GM18519 (cell line): ENCODE results near the gene PTH1R.

Source experiments
- ATAC-seq: cut with Tn5 transposase; IDR thresholded peaks from one replicate; pipeline ENCODE4 v1.9.1; 2021; ENCODE audit warnings: mild to moderate bottlenecking, moderate library complexity; ENCODE audit not compliant: unreplicated experiment, low FRiP score

PTH1R gene

DNA sequence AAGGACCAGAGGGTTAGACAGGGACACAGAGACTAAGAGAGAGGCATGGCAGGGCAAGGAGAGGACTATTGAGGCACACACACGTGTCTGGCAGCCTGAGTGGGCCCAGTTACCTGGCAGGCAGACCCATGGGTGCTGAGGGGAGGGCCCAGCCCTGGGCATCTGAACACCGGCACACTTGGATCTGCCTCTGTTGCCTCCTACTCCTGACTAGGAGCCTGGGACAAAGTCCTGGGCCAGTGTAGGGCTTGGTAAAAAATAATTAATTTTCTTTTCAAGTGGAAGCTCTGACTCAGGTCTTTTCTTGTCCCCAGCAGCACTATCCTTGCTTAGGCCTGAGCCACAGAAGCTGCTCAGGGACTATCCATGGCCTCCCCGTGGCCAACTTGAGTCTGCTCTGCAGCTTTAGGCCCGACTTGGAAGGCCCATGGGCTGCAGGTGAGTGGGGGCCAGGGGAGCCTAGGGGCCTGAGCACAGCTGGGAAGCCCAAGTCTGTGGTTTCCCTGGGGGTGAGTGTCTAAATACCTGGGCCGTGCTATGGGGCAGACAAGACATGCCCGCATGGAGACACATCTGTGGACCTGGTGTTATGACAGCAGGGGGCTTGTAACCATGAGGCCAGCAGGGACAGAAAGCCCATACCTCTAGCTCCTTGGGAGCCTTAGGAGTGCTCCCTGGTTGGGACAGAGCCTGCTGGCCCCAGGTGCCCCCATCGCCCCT, at the start of gene PTH1R:
Gene PTH1R, plus strand, starts transcription at position 316 of the 720 bp plus-strand sequence. CDS start 5,839 bp downstream, outside the sequence.
- no peak for ATAC-seq

DNA sequence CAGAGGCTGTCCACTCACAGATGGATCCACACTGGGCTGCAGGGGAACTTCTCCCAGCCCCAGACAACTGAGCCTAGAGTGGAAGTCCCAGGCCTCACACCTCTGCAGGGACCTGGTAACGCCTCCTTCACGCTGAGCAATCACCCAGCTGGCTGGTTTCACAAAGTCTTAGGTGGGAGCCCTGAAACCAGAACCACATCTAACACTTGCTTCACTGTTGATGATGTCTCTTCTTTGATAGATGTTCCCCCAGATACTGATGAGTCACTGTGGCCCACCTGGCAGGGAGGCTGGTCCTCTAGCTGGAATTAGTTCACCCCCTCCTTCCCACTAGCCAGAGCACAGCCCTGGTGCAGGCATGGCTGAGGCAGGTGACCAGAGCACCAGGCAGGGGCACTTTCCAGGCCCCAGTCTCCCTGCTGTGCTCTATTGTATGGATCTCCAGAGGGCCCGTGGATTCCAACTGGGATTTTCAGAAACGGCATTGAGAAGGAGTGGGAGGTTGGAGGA, 47.8 kb upstream of the PTH1R start:
- ATAC-seq, result peak; percentile 61

DNA sequence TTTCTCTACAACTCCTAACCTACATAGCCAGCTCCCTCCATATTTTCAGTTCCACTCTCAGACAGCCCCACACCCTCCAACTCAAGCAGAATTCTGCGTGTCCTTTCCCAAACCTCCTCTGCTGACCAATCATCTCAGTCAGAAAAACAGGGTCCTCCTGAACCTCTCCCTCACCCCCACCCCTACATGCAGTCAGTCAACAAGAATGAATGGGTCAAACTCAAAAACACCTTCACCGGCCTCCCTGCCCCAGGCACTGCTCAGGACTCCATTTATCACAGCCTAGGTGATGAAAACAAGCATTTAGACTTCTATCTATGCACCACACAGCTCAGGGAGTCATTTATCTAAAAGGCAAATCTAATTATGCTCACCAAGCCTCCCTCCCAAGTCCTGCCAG, 46.7 kb upstream of the PTH1R start:
- ATAC-seq, result no peak

DNA sequence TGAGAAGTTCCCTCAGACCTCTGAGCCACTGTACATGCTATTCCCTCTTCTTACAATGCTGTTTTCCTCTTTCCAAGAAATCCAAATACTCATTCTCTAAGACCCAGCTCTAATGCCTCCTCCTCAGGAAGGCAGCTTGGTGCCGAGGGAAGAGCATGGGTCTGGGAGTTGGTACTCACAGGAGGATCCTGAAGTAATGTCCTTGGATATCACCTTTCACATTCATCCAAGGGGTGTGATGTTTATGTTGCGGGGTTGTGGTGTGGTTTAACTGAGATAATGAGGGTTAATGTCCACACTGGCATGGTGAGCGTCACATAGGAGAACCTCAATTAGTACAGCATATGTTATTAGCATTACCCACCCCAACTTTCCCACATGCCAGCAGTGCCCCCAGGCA, 46.2 kb upstream of the PTH1R start:
- no peak for ATAC-seq

DNA sequence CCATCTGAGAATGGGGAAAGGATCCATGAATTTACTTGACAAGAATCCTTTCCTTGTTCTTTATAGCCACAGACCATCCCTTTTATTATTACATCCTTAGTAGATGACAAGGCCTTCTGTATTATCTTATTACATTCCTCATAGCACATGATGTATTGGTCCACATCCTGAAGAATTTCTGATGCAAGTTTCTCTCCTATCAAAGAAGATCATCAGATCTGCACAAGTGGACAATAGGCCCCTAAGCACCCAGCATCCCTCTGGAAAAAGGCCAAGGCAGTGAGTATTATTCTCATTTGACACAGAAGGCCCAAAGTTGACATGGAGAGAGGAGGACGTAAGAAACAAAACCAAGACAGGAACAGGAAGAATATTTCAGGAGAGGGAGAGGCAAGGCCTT, 45.7 kb upstream of the PTH1R start:
- no peak for ATAC-seq

DNA sequence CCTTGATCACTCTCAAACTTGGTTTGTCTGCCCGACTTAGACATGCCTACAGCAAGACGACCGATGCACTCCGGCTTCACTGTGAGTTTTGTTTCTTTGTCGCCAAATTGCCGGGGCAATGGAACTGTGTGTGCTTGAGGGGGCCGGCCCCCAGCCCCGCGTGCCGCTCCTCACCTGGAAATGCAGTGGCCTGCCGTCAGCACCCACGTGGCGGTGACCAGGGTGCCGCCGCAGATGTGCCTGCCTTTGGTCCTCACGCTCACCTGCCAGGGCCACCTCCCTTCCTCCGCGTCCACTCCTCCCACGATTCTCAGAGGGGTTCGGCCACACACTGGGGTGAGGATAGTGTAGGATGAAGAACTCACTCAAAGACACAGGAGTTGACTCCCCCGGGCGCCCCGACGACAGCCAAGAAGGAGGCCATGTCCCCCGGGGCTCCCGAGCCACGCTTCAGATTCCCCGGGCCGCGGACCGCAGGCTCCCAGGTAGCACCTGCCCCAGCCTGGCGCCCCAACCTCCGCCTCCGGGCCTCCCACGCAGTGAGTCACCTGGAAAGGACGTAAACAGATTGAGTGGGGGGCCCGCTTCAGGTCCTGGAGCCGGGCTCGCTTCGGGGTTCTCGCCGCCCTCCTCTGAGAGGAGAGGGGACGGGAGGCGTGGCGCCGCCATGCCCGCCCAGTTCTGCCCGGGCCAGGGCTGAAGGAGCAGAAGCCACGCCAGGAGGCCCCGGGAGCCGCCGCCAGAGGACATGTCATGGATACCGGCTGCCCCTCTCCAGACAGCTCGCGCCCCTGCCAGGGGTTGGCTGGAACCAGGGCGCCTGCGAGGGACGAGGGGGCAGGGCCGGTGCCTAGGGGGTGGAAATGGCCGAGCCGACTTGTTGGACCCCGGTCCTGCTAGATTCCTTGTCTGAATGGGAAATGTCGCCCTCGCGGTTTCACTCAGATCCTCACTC, 43.9 kb upstream of the PTH1R start:
- ATAC-seq, result no peak

DNA sequence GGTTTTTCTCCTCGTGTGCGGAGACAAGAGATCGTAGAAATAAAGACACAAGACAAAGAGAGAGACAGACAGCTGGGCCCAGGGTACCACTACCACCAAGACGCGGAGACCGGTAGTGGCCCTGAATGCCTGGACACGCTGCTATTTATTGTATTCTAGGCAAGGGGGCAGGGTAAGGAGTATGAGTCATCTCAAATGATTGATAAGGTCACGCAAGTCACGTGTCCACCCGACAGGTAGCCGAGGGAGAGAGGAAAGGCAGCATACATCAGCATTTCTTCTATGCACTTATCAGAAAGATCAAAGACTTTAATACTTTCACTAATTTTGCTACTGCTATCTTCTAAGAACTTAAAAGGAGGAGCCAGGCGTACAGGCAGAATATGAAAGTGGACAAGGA, 42.5 kb upstream of the PTH1R start:
- ATAC-seq, result no peak

DNA sequence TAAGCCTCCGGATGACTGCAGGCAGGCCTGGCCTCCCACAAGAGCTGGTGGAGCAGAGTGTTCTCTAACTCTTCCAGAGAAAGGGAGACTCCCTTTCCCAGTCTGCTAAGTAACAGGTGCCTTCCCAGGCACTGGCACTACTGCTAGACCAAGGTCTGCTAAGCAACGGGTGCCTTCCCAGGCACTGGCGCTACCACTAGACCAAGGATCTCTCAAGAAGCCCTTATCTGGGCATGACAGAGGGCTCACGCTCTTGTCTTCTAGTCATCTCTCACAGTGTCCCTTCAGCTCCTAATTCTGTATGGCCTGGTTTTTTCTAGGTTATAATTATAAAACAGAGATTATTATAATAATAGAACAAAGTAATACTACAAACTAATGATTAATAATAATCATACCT, 42.0 kb upstream of the PTH1R start:
- no peak for ATAC-seq

DNA sequence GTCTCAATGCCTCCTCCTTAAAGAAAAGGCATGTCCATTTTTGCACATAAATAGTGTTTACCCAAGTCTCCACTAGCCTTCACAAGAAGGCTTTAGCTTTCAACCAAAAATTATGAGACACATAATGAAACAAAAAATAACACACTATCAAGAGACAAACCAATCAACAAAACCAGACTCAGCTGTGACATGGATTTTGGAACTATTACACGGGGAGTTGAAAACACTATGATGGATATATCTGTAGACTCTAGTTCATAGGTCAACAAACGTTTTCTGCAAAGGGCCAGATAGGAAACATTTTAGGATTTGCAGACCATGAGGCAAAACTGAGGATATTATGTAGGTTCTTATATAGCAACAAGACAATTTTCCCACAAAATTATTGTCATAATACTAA, 39.2 kb upstream of the PTH1R start:
- no peak for ATAC-seq

DNA sequence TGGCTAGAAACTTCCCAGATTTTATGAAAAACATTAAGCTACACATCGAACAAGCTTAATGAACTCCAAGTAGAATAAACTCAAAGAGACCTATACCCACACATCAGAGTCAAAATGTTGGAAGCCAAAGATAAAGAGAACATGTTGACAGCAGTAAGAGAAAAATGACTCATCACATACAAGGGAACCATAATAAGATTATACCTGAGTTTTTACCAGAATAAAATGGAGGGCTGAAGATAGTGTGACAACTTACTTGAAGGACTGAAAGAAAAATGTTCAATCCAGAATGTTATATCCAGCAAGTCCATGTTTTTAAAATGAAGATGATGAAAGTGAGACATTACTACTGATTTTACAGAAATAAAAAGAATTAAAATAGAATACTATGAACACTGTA, 37.0 kb upstream of the PTH1R start:
- ATAC-seq, result no peak

DNA sequence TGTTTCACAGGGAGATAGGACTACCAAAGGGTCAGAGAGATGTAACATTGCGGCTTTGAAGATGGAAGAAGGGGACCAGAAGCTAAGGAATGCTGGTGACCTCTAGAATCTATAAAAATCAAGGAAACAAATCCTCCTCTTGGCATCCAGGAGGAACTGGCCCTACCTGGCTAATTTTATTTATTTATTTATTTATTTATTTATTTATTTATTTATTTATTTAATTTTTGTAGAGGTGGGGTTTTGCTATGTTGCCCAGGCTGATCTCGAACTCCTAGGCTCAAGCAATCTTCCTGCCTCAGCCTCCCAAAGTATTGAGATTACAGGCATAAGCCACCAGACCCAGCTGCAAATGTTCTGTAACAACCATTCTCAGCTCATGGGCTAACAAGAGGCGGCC, 34.0 kb upstream of the PTH1R start:
- no peak for ATAC-seq

DNA sequence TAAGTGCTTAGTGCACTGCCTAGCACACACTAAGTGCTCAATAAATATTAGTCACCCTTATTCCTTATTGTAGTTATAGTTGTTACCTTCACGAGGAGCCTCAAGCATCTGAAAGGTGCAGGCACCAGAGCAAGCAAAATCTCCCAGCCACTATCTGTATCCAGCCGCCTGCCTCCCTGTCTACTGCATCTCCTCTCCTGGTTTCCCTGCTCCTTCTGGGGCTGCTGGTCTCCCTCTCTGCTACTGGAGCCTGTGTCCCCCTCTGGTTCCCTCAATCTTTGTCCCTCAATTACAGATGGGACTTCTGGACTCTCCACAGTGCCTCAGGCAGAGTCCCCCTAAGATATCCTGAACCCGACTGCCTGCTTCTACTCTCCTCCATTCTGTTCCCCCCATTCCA, 33.1 kb upstream of the PTH1R start:
- no peak for ATAC-seq

DNA sequence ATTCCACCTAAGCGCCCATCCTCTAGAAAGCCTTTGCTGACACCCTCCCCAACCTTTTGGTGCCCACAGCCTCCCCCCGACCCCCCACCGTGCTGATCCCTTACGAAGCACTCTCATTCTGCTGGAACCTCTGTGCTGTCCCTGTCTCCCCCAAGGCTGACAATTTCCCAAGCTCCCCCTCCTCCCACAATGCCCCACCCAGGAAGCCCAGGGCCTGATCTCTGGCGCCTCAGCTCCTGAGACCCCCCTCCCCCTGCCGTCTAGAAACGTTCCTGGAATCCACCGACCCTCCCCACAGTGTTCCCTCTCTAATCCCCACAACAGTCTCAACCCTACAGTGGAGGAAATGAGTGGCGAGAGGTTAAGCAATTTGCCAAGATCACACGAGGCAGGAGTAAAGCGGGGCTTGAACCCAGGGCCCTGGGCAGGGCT, 32.6 kb upstream of the PTH1R start:
- no peak for ATAC-seq

DNA sequence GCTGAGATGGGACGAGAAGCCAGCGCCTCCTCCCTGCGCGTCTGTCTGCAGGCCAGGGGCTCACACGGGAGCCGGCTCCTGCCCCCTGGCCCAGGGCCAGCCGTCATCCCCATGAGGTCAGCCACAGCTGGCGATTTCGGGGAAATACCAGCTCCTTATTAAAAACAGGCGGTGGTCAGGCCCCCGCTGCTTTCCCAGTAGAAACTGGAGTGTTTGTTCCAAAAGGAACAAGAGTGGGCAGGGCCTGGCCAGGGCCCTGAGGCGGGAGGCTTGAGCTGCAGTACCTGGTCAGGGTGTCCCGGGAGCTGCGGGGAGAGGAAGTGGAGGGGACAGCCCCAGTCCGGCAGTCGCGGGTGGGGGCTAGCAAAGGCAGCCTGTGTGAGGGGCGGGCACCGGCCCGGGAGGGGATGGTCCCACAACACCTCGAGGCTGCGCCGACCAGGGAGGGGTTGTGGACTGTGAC, 32.1 kb upstream of the PTH1R start:
- ATAC-seq, result no peak

DNA sequence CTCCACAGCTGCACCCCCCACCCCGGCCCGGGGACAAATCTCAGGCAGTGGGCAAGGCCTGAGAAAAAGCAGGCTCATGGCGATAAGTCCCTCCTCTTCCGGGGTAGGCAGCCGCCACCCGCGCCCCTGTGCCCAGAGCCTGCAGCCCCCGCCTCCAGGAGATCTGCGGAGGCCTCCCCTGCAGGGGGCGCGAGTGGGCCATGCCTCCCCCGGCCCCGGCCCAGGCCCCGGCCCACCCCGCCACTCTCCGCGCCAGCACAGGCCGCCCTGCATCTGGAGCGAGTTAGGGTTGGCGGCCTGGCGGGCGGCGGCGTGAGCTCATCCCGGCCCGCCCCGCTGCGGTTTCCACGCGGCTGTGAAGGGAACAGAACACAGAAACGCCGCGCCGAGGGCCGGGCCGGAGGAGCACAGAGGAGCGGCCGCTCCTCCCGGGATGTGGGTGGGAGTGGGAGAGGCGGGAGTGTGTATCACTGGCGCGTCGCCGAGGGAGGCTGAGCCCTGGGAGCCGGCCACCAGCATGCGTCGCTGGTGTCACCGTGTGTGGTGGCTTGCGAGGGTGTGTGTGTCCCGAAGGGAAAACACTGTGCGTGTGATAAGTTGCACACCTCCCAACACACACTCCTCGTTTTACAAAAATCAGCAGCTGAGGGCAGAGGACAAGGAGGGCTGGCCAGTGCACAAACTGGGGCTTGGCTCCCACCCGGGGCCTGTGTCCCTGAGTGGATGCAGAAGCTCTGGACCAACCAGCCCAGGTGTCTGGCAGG, 31.5 kb upstream of the PTH1R start:
- ATAC-seq, result no peak

DNA sequence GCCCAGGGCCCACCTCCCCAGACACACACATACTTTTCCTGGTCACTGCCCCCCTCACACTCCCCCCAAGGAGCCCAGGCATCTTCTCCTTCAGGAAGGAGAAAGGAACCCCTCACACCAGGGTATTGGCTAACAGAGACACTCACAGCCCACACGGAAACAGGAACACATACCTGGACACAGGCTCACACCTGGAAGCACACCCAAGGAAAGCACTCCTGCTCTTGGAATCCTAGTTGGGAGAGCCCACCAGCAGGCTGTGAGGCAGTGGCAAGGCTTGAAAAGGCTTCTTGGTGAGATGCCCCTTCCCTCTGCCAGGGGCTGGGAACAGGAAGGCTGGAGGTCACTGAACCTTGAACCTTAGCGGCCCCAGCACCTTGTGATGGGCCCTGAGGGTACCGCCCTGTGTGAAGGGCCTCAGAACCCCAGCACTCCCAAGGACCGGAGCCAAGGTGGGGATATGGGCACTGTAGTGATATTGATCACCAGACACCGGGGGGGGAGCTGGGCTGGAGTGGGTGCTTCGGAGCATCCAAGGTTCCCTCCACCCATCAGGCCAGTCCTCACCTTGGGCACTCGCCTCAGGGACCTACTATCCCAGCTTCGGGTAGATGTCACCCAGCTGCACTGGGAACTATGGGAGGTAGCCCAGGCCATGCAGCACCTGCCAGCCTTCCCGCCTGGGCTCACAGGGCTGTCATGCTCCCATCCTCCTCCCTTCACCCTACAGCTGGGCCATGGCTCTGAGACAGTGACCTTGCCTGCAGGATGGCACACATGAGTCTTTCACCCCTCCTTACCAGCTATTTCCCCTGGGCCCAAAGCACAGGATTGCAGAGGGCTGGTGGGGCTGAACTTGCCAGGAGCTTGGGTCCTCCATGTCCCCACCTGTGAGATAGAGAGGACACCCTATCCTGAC, 30.6 kb upstream of the PTH1R start:
- ATAC-seq, result no peak

DNA sequence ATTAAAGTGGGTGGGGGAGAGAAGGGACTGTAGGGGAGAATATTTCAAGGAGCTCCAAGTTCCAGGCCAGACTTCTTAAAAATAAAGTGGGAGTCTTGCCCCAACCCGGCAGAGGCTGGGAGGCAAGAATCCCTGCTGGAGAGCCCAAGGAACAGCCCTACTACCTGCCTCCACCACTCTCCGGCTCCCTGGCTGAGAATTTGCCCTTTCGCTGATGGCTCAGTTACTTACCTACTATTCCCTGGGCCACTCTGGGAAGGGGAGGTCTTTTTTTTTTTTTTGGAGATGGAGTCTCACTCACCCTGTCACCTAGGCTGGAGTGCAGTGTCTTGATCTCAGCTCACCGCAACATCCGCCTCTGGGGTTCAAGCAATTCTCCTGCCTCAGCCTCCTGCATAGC, 29.8 kb upstream of the PTH1R start:
- no peak for ATAC-seq

DNA sequence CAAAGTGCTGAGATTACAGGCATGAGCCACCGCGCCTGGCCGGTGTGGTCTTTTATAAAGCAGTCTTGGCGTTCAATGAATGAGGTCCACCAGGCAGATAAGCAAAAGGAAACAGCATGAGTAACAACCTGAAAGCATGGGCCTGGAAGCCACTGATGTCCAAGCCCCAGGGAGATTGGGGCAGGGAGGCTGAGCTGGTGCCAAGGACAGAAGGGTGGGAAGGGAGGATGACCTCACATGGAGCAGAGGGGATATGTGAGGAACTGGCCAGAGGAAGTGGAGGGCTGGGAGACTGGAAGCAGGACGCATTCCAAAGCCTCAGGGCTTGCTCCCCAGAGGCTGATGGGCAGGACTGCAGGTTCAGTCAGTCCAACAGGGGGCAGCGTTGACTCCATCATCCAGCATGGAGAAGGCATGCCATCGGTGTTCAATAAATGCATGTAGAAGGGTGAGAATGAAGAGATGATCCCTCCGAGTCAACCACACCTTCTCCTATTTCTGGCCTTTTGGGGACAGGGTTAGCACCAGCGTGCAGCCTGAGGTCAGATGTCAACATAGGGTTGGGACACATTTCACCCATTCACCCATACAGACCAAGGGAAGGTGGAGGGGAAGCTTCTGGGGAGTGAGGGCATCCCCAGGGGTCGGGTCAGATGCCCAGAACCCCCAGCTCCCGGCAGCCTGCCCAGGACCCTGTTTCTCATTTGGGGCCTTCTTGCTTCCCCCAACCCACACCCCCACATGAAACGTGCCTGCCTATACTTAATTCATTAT, 29.1 kb upstream of the PTH1R start:
- ATAC-seq, result no peak
